Upper lobe of left lung (tissue), 4 donors: ENCODE data around the gene KLHL33.

Experiments used
- POLR2A ChIP-seq, 4 donors: fragments of 450-650 bp; IDR thresholded peaks; one replicate each; pipeline ENCODE4 v1.5.1; 2016 to 2017; ENCODE audit warnings: antibody characterized with exemption in 4 of 4, mild to moderate bottlenecking in 2 of 4
- POLR2AphosphoS5 ChIP-seq, 2 donors: sonication (generic); formaldehyde crosslinking; IDR thresholded peaks; one replicate each; pipeline ENCODE4 v1.5.1; 2017; ENCODE audit warnings: antibody characterized with exemption in 2 of 2
- TF ChIP-seq, protein P1 (sequence below), 6 experiments: fragments of 450-650 bp in 4 of 6; fragments of 200-600 bp in 2 of 6; sonication (generic) in 2 of 6; IDR thresholded peaks; one replicate each; pipeline ENCODE4 v1.5.1; 2016 to 2019; ENCODE audit warnings: antibody characterized with exemption in 6 of 6

DNA sequence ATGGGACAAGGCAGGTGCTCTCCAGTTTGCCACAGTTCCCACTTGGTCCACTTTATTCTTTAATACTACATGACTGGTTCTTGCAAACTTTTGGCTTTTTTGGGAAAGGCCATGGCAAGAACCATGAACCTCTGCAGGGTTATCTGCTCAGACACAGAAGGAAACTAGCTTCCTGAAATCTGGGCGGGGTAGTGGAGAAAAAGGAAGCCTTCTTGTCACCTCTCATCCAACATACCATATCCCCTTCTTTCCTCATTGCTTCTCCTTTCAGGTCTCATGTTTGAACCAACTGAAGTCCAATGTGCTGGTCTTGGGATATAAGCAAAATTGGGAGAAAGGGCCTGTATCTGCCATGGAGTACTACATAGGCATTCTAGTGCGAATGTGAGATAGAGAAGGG lies 5.5 kb upstream of the KLHL33 start:
- TF ChIP-seq, protein P1, sequence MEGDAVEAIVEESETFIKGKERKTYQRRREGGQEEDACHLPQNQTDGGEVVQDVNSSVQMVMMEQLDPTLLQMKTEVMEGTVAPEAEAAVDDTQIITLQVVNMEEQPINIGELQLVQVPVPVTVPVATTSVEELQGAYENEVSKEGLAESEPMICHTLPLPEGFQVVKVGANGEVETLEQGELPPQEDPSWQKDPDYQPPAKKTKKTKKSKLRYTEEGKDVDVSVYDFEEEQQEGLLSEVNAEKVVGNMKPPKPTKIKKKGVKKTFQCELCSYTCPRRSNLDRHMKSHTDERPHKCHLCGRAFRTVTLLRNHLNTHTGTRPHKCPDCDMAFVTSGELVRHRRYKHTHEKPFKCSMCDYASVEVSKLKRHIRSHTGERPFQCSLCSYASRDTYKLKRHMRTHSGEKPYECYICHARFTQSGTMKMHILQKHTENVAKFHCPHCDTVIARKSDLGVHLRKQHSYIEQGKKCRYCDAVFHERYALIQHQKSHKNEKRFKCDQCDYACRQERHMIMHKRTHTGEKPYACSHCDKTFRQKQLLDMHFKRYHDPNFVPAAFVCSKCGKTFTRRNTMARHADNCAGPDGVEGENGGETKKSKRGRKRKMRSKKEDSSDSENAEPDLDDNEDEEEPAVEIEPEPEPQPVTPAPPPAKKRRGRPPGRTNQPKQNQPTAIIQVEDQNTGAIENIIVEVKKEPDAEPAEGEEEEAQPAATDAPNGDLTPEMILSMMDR (IDR thresholded peaks at IDR 0.05): no peak
- TF ChIP-seq POLR2A (IDR thresholded peaks at IDR 0.05) (no peak), POLR2AphosphoS5 (IDR thresholded peaks at IDR 0.05) (no peak)
